Measurements from ENCODE around the gene GHRH.

The GHRH gene

DNA sequence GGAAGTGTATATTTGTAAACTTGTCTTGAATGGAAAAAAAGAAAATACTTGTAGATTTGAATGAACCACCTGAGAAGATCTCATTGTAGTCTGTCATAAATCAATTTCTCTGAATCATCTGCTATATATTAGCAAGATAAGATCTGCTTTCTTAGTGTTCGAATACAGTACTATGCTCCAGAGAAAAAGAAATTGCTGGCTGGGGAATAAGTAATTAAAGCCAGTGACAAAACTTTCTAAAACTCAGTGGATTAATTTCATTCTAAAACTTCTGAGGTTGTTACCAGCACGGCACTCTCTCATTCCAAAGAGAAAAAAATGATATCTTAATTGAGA lies 59.8 kb downstream of the GHRH start:
- DNase-seq: no peak
